HL-60/S4 treated with retinoic acid at 250 ng/mL for 4 days and 3 days (cell line): ENCODE results near the gene HOXD1.

Experiments used
- in situ Hi-C: fragments of 300-500 bp; cut with MboI; formaldehyde crosslinking; loops from 2 replicates; pipeline ENCODE4 v1.7.0; 2022; ENCODE audit warnings: low sequenced_read_pairs

HOXD1 gene

GRCh38 chr2:176187899-176188773 is at the start of gene HOXD1:
TSS of gene HOXD1 (plus strand) at chr2:176188668. CDS start at chr2:176188802, 134 bp downstream.
- in situ Hi-C loops: no loop called here

- in situ Hi-C loops: loop anchor here (25.0 kb wide), 3 partner anchors 323 to 998 kb away; no protein-coding TSS in a partner anchor
Measured at GRCh38 chr2:176138923-176139660, 49.4 kb upstream of the HOXD1 start.

DNA sequence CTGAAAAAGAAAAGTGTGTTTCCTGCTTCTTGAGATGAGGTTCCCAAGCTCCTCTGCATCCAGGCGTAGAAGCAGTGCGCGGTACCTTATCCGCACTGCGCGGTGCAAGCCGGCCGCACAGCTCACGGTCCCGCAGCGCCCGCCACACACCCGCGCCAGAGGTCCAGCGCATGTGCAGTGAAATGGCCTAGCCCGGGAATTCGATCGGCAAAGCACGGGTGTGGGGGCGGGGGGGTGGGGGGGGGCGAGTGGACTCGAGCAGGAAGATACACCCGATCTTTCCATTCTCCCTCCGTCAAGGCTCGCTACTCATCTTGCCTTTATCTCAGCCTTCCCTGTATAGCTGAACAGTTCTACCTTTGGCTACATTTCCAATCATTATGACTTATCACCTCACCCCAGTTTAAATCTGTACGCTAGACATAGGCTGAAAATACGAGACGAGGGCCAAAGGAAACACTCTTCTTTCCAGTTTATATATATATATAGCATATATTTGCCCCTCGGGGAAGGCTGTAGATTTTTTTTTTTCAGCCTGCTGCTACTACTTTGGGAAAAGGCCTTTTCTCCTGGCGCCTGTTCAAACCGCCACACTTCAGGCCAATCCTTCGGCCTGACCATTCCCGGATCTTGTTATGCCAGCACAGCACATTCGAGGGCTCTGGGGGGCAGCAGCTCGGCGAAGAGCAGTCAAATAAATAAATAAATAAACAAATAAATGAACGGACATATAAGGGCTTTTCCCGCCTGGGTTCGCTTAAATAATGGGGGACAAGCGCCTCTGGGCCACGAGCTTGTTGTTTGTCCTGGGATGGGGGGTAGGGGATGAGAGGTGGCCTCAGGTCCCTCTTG is 48.6 kb upstream of the HOXD1 start:
- in situ Hi-C loops: loop anchor here (25.0 kb wide), 3 partner anchors 322 to 997 kb away; no protein-coding TSS in a partner anchor

GRCh38 chr2:176140513-176141317 is 47.8 kb upstream of the HOXD1 start:
- in situ Hi-C loops: loop anchor here (25.0 kb wide), 3 partner anchors 322 to 997 kb away; no protein-coding TSS in a partner anchor

DNA sequence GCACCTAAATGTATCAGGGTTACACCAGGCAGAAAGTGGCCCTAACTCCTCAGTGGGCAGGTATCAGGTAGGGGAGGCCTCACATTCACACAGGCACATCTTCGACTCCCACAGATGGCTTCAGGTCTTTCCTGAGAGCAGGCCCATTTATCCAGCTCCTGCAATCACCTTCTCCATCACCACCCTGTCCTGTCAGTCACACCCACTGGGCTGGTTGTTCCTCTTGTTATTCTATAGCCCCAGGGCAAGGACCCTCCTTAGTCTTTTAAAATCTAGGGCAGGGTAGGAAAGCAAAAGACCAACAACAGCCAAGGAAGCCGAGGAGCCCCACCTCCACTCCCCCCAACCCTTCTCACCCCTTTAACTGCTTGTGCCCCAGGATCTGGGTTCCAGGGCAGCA is 46.2 kb upstream of the HOXD1 start:
- in situ Hi-C loops: loop anchor here (25.0 kb wide), 3 partner anchors 320 to 995 kb away; no protein-coding TSS in a partner anchor

GRCh38 chr2:176145085-176145969 is 43.1 kb upstream of the HOXD1 start:
- in situ Hi-C loops: loop anchor here (25.0 kb wide), 3 partner anchors 317 to 992 kb away; no protein-coding TSS in a partner anchor

GRCh38 chr2:176146101-176146500 is 42.4 kb upstream of the HOXD1 start:
- in situ Hi-C loops: loop anchor here (25.0 kb wide), 3 partner anchors 316 to 991 kb away; no protein-coding TSS in a partner anchor

GRCh38 chr2:176146645-176147044 is 41.8 kb upstream of the HOXD1 start:
- in situ Hi-C loops: loop anchor here (25.0 kb wide), 3 partner anchors 316 to 991 kb away; no protein-coding TSS in a partner anchor

DNA sequence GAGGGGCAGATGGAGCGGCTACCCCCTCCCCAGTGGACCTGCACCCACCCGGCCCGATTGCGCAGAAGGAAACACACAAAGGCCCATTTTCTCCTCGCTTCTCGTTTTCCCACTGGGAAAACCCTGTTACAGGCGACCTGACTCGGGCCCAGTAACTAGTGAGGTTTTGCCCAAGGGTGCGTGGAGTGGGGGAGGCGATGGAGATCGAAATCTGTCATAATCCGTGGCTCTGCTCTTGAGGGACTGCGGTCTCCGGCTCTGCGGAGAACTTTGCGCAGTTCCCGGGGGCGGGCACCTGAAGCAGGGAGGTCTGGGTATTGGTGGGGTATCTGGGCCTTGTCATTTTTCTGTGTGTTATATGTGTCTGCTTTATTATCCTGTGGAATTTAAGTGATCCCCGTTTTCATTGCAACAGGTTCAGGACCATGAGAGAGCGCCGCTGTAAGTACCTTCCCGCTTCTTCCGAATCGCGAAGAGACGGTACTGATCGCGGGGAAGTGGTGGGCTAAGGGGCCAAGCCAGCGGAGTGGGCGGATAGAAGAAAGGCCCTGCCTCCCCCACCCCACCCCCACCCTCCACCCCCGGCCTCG is 41.2 kb upstream of the HOXD1 start:
- in situ Hi-C loops: loop anchor here (25.0 kb wide), 3 partner anchors 315 to 990 kb away; no protein-coding TSS in a partner anchor

DNA sequence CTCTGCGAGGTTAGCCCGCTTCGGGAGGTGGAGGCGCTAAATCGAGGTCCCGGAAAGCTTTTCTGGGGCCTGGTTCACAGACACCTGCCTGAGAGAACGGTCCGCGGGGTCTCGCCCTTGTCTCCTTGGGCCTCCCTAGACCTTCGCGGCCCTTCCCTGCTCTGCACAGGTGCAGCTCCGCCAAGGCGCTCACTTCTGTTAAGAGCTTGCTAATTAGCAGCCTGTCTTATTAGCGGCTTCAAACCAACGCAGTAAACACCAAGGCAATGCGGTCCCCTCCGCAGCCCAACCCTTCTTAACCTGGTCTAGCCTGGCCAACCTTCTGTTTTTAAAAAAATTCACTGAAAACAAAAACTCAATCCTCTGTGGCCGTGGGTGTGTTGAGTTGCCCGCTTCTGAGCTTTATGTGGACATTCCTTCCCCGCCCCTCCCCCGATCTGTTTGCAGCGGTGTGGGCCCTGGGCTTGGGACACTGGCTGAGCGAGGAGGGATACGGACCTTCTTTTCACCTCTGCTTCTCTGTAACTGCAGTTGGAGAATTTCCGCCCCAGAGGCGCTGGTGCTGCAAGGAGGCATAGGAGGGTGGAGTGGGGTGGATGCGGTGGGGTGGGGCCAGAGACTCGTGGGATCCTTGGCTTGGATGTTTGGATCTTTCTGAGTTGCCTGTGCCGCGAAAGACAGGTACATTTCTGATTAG is 40.5 kb upstream of the HOXD1 start:
- in situ Hi-C loops: loop anchor here (25.0 kb wide), 3 partner anchors 314 to 989 kb away; no protein-coding TSS in a partner anchor

DNA sequence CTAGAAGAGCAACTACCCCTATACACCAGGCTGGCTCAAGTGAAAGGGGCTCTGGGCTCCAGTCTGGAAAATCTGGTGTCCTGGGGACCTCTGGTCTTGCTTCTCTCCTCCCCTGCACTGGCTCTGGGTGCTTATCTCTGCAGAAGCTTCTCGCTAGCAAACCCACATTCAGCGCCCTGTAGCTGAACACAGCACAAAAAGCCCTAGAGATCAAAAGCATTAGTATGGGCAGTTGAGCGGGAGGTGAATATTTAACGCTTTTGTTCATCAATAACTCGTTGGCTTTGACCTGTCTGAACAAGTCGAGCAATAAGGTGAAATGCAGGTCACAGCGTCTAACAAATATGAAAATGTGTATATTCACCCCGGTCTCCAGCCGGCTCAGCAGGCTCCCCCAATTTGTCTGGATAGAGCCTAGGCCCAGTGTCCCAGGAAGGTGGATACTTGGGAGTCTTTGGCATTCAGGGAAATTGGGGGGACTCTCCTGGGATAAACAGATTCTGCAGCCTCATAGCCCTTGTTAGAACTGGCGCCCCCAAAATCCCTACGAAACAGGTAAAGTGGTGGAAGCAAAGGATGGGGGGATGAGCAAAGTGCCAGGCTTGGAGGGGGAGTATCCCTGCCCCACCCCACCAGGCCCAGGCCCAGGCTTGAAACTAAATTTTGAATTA is 39.6 kb upstream of the HOXD1 start:
- in situ Hi-C loops: loop anchor here (25.0 kb wide), 3 partner anchors 313 to 988 kb away; no protein-coding TSS in a partner anchor

DNA sequence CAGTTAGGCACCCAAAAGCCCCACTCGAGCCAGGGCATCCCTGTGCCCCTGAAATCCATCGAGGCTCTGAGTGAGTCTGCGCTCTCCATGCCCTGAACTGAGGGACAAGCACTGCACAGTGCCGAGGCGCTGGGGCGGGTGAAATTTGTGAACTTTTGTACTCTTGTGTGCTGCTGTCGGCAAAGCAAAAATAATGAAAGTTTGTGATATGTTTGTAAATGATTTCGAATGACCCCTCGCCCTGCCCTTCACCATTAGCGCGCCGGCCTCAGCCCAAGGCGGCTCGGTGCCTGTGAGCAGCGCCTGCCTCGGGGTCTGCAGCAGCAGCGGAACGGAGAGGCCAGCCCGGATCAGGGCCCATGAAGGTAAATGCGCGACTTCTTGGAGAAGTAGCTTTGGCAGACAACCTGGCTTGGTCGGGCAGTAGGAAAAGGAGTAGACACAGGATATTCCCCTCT is 39.0 kb upstream of the HOXD1 start:
- in situ Hi-C loops: loop anchor here (25.0 kb wide), 3 partner anchors 313 to 988 kb away; no protein-coding TSS in a partner anchor

DNA sequence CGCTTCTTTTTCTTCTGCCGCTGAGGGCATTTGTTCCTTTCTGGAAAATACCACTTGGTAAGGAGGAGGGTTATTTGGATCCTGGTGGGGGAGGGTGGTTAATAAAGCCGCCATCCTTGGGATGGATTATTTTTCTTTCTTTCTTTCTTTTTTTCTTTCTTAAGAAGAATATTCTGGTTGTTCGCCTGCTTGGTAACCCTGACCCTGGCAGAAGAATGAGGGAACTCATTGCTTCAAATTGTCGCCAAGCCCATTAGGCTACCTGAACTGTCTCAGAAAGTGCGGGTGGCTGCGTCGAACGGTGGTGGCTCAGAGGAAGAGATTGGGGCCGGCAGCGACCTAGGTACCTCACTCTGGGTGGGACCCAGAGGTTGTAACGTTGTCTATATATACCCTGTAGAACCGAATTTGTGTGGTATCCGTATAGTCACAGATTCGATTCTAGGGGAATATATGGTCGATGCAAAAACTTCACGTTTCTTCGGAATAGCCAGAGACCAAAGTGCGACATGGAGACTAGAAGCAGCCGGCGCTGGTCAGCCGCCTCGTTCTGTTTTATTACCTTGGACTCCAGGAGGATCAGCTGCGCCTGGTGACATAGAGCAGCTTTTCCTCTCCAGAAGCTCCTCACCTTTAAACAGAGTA is 38.4 kb upstream of the HOXD1 start:
- in situ Hi-C loops: loop anchor here (25.0 kb wide), 3 partner anchors 312 to 987 kb away; no protein-coding TSS in a partner anchor

DNA sequence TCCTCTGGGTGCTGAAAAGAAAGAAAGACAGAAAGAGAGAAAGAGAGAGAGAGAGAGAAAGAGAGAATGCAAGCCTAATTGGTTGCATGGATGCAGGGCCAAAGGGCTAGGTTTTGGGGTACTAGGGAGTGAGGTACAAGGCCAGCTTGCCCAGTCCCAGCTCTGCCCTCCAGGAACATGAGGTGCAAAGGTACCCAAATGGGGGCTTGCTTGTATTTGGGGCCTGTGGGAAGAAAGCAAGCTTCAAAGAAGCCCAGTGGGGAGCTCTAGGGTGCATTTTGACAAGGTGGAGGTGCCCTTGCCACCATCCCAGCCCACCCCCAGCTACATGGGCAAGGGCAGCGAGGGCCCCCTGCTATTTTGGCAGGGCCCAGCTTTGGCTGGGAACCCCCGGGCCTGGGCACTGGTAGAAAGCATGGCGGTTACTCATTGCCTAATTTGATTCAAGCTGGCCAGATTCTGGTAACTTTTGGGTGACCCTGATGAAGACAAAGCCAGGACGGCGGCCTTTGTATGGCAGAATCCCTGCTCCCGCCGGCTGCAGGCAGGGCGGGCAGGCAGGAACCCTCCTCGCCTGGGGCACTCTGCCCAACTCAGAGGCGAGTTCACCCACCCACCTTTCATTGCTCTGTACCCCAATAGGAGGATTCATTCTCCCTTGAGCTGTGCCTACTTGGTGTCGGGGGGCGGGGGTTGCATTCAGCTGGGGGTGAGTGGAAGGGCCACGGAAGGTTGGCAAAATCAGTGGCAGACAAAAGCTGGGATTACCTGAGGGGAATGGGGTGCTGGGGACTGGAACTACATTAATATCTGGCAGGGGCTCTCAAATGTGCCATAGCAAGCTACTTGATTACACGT is 37.7 kb upstream of the HOXD1 start:
- in situ Hi-C loops: no loop called here
